Medulla oblongata (tissue), 1 donor: ENCODE data around the gene RNF227.

Source experiments
- DNase-seq: peaks from one replicate; pipeline ENCODE4 v3.0.0-alpha.2; 2015; ENCODE audit errors: extremely low spot score

The RNF227 gene

DNA sequence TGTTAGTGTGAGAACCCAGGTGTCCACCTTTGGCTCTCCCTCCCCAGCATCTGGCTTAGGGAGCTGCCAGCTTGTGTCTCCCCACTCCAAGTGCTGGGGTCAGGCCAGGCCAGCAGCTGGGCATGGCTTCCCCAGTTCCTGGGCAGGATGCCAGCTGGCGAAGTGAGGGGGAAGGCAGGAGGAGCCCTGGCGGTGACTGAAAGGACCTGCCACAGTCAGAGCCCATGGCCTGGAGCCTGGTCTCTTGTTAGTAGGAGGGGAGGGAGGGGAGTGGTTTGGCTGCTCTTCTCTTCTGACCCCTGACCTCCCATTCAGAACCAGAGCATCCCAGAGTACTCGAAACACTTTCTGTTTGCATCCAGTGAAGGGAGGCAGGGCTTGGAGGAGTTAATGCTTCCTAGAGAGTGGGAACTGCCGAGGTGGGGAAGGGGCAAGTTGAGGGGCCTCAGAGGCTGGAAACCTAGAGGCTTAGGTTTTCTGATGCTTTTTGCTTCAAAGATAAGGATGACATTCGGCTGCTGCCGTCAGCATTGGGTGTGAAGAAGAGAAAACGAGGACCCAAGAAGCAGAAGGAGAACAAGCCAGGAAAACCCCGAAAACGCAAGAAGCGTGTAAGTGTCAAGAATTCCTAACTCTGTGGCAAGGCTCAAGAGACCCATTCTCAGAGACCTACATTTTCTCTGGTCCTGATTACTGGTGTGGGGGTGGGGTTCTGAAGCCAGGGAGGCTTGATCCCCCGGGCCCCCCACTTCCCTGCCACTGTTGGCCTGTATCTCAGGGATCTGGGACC is 26.7 kb downstream of the RNF227 start:
- DNase-seq = peak; percentile 99

- no peak for DNase-seq
Measured at GRCh38 chr17:7888184-7888920, 27.7 kb downstream of the RNF227 start, which contains the start of gene CHD3. Gene CHD3 (plus strand): TSS chr17:7888789. CDS start chr17:7889001, 212 bp downstream.

GRCh38 chr17:7887482-7888183 is 28.5 kb downstream of the RNF227 start:
- DNase-seq = peak; percentile 95

DNA sequence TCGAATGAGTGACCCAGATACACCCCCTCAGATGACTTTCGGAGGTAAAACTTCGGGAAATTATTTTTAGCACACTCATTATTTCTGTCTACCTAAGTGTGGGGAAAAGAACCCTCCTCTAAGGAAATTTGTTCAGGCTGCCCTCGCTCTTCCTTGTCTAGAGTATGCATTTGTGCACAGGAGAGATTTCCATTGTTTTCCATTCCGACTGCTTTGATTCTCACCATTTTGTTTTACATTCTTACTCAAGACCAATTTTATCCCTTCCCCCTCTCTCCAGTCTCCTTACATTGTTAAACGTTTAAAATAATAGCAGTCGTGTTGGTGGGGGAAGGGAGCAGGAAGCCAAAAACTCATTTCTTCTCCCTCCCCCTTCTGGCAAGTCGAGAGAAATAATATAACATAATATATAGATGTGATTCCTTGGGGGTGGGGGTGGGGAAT is 29.0 kb downstream of the RNF227 start:
- no peak for DNase-seq

- peak; percentile 17 for DNase-seq
Measured at GRCh38 chr17:7886227-7887037, 29.7 kb downstream of the RNF227 start.

GRCh38 chr17:7885367-7886226 is 30.5 kb downstream of the RNF227 start:
- DNase-seq = peak; percentile 34

DNA sequence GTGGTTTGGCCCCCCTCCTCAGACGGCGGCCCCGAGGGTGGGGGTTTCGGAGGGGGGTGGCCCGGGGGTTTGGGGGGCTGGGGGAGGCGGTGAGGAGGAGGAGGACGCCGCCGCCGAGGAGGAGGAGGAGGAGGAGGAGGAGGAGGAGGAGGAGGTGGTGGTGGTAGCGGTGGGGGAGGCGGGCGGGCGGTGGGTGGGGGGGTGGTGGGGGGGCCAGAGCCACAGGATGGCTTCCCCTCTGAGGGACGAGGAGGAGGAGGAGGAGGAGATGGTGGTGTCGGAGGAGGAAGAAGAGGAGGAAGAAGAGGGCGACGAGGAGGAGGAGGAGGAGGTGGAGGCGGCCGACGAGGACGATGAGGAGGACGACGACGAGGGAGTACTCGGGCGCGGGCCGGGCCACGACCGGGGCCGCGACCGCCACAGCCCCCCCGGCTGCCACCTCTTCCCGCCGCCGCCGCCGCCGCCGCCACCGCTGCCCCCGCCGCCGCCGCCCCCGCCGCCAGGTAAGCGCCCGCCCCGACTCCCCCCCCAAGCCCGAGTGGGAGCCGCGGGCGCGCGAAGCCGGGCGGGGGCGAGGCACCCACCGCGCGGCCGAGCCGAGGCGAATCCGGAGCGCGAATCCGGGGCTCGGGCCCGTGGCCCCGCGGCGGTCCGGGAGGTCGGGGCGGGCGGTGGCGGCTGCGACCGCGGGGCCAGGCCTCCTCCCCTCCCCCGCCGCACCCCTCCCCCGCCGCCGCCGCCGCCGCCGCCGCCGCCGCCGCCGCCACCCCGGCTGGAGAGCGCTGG is 31.3 kb downstream of the RNF227 start:
- DNase-seq = no peak

DNA sequence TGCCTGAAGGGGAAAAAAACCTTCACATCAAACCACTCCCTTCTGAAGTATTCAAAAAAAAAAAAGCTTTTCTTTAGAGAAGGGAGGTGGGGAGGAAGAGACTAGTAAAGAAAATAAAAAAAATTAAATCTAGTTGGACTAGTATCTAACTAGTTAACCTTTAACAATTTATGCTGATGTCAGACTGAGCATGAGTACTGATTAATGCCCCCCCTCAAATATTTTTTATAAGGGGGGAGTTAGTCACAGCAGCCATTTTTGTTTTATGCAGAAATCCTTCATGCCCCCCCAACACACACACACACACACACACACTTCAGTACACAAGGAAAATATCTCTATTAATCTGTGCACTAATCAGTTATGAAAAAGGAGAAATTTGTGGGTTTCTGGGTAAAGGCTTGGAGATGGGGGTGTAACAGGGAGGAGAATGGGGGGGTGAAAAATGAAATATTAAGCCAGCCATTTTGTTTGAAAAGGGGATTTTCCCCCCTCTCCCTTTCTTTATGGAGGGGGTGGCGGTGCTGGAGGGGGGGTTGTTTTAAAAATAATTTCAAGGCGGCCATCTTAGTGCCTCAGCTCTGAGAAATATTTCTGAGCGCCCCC is 32.2 kb downstream of the RNF227 start:
- DNase-seq = no peak

- DNase-seq = no peak
Measured at GRCh38 chr17:7882629-7883028, 33.5 kb downstream of the RNF227 start.

- DNase-seq = no peak
Measured at GRCh38 chr17:7882068-7882467, 34.0 kb downstream of the RNF227 start.

GRCh38 chr17:7881276-7882054 is 34.6 kb downstream of the RNF227 start:
- no peak for DNase-seq

DNA sequence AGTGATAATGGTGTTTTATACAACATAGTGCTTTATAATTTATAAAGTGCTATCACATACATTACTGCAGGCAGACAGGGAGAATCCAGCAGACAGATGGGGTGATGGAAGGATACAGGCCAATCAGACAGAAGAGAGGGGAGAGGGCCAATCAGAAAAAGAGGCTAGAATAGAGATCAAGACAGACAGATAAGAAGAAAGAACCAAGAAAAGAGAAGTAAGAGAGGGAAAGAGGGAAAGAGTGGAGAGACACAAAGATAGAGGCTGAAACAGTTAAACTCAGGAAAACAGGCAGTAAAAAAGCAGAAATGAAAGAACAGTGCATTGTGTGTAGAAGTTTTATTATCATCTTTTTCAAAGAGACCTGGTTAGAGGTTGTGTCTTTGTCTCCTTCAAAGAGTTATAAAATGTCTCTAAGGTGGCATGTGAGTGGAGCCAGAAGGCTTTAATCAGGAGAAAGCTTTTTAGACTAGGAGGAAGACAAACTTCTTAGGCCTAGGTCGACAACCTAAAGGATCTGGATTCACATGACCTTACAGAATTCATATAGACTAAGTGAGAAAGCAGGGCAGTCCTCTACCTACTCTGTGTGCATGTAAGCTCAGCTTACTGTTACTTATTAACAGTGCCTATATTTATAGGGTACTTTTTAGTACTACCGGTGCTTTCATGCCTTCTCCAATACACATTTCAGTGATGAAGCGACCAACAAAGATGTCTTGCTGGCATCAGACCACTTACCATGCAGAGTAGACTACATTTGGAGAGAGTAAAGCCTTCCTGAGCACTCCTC is 35.8 kb downstream of the RNF227 start:
- DNase-seq = no peak

GRCh38 chr17:7878234-7878633 is 37.9 kb downstream of the RNF227 start:
- no peak for DNase-seq

DNA sequence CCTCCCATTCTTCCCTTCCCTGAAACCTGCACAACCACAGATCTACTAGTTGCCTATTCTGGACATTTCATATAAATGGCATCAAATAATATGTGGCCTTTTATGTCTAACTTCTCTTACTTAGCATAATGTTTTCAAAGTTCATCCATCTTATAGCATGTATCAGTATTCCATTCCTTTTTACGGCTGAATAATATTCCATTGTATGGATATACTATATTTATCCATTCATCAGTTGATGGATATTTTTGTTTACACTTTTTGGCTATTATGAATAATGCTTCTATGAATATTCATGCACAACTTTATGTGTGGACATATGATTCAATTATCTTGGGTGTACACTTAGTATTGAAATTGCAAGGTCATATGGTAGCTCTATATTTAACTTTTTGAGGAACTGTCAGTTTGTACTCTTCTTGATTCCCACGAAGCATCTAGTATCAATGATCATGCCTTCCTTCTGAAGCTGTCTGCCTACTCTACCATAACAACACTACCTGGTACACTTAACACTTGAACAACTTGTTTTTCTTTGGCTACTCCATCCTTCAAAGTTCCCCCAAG is 40.2 kb downstream of the RNF227 start:
- DNase-seq = no peak

GRCh38 chr17:7873051-7873450 is 43.0 kb downstream of the RNF227 start:
- DNase-seq = no peak

GRCh38 chr17:7867881-7868329 is 48.2 kb downstream of the RNF227 start:
- DNase-seq = no peak

- no peak for DNase-seq
Measured at GRCh38 chr17:7864995-7865650, 51.0 kb downstream of the RNF227 start.
